ENCODE data around the gene PDE1A. TPM values are rescaled to one million over a fixed set of nuclear protein-coding genes. Genes with fewer than 3 reads are reported as not detected.
A peak's percentile ranks its signal among the peaks of the same experiment; 100 is the strongest.

PDE1A gene
- total and polyA plus RNA-seq, 2 donors (not counting 1 experiment from before 2014, with no cell fraction given): 0.07 TPM; not detected in 1

DNA sequence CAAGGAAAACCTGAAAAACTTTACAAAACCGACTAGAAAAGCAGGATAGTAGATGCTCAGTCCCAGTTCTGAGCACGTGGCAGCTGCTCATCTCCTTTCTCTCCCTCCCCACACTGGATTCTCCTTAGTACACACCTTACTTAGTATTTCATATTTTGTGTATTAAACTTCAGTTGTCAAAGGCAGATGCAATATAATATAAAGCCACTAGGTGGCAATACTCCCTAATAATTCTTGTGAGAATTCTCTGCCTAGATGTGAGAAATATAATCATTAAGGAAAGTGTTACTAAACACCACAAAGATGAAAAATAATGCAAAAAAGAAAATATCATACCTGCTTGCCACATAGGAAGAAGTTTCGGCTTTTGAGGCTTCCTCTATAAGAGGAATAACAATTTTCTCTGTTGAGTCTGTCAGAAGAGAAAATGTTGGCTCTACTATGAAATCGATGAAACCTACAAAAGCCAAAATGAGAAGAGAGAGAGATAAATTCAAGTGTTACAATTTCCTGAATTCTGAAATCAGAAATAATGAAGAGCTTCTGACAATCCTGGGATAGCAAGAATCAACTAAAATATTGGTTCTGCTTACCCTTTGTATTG lies 240.6 kb downstream of the PDE1A start:
- no peak overlapping the region for H3K27ac Mint-ChIP-seq
- intact Hi-C loops (cut with micrococcal nuclease): loop anchor here (1.0 kb wide), 2 partner anchors 464 to 794 kb away; no protein-coding TSS in a partner anchor
- H3K9me3 ChIP-seq (ENCODE audit: control extremely low read depth in 1 of 3, control insufficient read depth in 2 of 3, insufficient read depth in 1 of 3, low read length in 2 of 3): peaks cover 0 to 6% (median 0%) of the 10 kb centered on the region in 3 donors
- H2AFZ ChIP-seq (ENCODE audit: insufficient read depth, low read depth, low read length, poor library complexity, severe bottlenecking): no peak overlapping the region
- TF ChIP-seq EZH2 (IDR thresholded peaks at IDR 0.05; ENCODE audit: borderline replicate concordance, insufficient read depth, low read depth, low read length, poor library complexity, severe bottlenecking): no peak
- TF ChIP-seq CTCF (IDR thresholded peaks at IDR 0.05): peak; percentile 92
- peak; percentile 50 for DNase-seq
- no peaks in the 10 kb centered on the region for H3K79me2 ChIP-seq (ENCODE audit: control insufficient read depth, insufficient read depth, low read length)
- H3K4me1 ChIP-seq (ENCODE audit: control insufficient read depth in 2 of 2, insufficient read depth in 2 of 2, low read length in 2 of 2): no peaks in the 10 kb centered on the region
- H3K27ac ChIP-seq (ENCODE audit: low read length in 2 of 2): no peak overlapping the region
- no peak overlapping the region for H3K4me2 ChIP-seq (replicated peaks; ENCODE audit: low read depth, low read length, poor library complexity, severe bottlenecking)
- no peaks in the 10 kb centered on the region for H3K27me3 ChIP-seq (replicated peaks in 1 of 4; ENCODE audit: control extremely low read depth in 1 of 4, control insufficient read depth in 3 of 4, insufficient read depth in 4 of 4, low read length in 3 of 4)
- H3K4me3 Mint-ChIP-seq: no peak overlapping the region
- ChIA-PET POLR2A (no interaction called here), CTCF (interaction anchor here (0.8 to 9.1 kb wide), 14 partner anchors 8 to 908 kb away, joined by 3 to 85 read pairs (median 4); no protein-coding TSS in a partner anchor)
- H3K4me1 Mint-ChIP-seq: no peaks in the 10 kb centered on the region
- H3K36me3 ChIP-seq (replicated peaks in 1 of 2; ENCODE audit: control extremely low read depth in 1 of 2, control insufficient read depth in 1 of 2, extremely low read depth in 1 of 2, insufficient read depth in 2 of 2, low read length in 1 of 2): no peaks in the 10 kb centered on the region
- H3K27me3 Mint-ChIP-seq: peaks cover 5% of the 10 kb centered on the region
- 0% methylated on average over 1 of the region's 4 CpGs for WGBS (ENCODE audit: insufficient coverage)
- H4K20me1 ChIP-seq (ENCODE audit: control insufficient read depth, insufficient read depth, low read length, poor library complexity, severe bottlenecking): no peaks in the 10 kb centered on the region
- no peaks in the 10 kb centered on the region for H3K9me3 Mint-ChIP-seq (ENCODE audit: insufficient read depth)
- ATAC-seq (ENCODE audit: low read depth): peak; percentile 51
- no peak overlapping the region for H3K4me3 ChIP-seq (ENCODE audit: control extremely low read depth in 1 of 5, extremely low read depth in 1 of 5, insufficient read depth in 1 of 5, low read depth in 2 of 5, low read length in 4 of 5)
- H3K9ac ChIP-seq (ENCODE audit: low read length): no peak overlapping the region

DNA sequence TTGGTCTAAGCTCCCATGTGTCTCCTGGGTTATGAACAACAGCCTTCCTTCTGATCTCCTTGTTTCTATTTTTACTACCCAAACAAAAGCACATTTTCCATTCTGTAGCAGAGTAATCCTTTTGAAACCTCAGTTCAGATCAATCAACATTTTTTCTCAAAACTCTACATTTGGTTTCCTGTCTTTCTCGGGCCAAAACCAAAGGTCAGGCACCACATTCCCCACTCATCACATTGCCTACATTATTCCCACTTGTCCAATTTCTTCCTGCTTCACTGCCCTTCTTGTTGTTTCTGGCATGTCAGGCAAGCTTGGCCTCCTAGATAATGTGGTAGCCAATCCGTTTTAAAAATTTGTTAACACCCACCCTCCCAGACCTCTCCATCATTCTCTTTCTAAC lies 244.4 kb downstream of the PDE1A start:
- Mint-ChIP-seq H3K9me3 (ENCODE audit: insufficient read depth) (no peaks in the 10 kb centered on the region), H3K4me3 (no peak overlapping the region), H3K27ac (no peak overlapping the region), H3K4me1 (no peaks in the 10 kb centered on the region), H3K27me3 (peaks cover 8% of the 10 kb centered on the region)
- H3K27me3 ChIP-seq (replicated peaks in 1 of 4; ENCODE audit: control extremely low read depth in 1 of 4, control insufficient read depth in 3 of 4, insufficient read depth in 4 of 4, low read length in 3 of 4): no peaks in the 10 kb centered on the region
- H3K36me3 ChIP-seq (replicated peaks in 1 of 2; ENCODE audit: control extremely low read depth in 1 of 2, control insufficient read depth in 1 of 2, extremely low read depth in 1 of 2, insufficient read depth in 2 of 2, low read length in 1 of 2): no peaks in the 10 kb centered on the region
- H2AFZ ChIP-seq (ENCODE audit: insufficient read depth, low read depth, low read length, poor library complexity, severe bottlenecking): no peak overlapping the region
- ChIA-PET CTCF (interaction anchor here (9.1 kb wide), 1 partner anchor 799 kb away, joined by 85 read pairs; no protein-coding TSS in a partner anchor), POLR2A (no interaction called here)
- intact Hi-C loops (cut with micrococcal nuclease): no loop called here
- H3K9me3 ChIP-seq (ENCODE audit: control extremely low read depth in 1 of 3, control insufficient read depth in 2 of 3, insufficient read depth in 1 of 3, low read length in 2 of 3): peaks cover 0 to 6% (median 0%) of the 10 kb centered on the region in 3 donors
- no peak overlapping the region for H3K27ac ChIP-seq (ENCODE audit: low read length in 2 of 2)
- H3K4me2 ChIP-seq (replicated peaks; ENCODE audit: low read depth, low read length, poor library complexity, severe bottlenecking): no peak overlapping the region
- no peak overlapping the region for H3K4me3 ChIP-seq (ENCODE audit: control extremely low read depth in 1 of 5, extremely low read depth in 1 of 5, insufficient read depth in 1 of 5, low read depth in 2 of 5, low read length in 4 of 5)
- WGBS (ENCODE audit: insufficient coverage): 92% methylated on average over 1 of the region's 2 CpGs
- no peaks in the 10 kb centered on the region for H3K79me2 ChIP-seq (ENCODE audit: control insufficient read depth, insufficient read depth, low read length)
- DNase-seq (no peak), ATAC-seq (ENCODE audit: low read depth) (no peak)
- no peak overlapping the region for H3K9ac ChIP-seq (ENCODE audit: low read length)
- no peaks in the 10 kb centered on the region for H3K4me1 ChIP-seq (ENCODE audit: control insufficient read depth in 2 of 2, insufficient read depth in 2 of 2, low read length in 2 of 2)
- H4K20me1 ChIP-seq (ENCODE audit: control insufficient read depth, insufficient read depth, low read length, poor library complexity, severe bottlenecking): no peaks in the 10 kb centered on the region
- TF ChIP-seq EZH2 (IDR thresholded peaks at IDR 0.05; ENCODE audit: borderline replicate concordance, insufficient read depth, low read depth, low read length, poor library complexity, severe bottlenecking) (no peak), CTCF (IDR thresholded peaks at IDR 0.05) (no peak)

All from B cell (primary cell).